AG08396 (cell line): ENCODE data around the gene GADD45B.
"Not testable (repeated sequence)": the region's sequence is repeated elsewhere in the genome, so short reads cannot be mapped to it uniquely, and the experiment has no call there.

Experiments
- DNase-seq: peaks from one replicate; pipeline ENCODE4 v3.0.0; 2012; ENCODE audit warnings: low spot score, mixed read lengths

GADD45B gene

DNA sequence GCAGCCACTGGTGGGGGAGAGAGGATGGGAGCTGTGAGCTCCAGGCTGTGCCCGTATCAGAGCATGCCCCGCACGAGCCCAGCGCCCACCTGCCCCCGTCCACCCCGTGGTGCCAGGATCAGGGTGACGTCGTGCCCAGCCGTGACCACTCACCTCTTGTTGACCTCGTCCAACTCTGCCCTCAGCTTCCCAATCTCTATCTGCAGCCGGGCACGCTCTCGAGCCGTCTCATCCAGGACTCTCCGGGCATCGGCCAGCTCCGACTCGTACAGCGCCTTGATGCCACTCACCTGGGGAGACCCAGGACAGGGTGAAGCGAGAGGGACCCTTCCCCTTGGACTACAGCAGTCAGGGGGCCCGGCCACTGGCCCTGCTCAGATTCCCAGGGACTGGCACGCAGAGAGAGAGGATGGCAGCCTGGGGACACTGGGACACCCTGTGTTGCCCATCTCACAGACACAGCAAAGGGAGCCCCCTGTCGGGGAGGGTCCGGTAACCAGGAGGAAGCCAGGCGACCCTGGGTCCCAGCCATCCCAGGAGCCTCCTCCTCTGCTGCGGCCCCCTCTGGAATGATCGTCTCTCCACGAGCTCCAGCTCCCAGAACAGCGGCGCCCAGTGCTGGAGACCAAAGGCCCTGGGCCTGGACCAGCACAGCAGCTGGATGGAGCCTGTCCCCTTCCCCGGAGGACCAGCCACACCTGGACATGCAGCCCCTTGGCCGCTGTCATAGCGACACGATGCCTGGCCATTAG, 31.5 kb upstream of the GADD45B start:
- no peak for DNase-seq

DNA sequence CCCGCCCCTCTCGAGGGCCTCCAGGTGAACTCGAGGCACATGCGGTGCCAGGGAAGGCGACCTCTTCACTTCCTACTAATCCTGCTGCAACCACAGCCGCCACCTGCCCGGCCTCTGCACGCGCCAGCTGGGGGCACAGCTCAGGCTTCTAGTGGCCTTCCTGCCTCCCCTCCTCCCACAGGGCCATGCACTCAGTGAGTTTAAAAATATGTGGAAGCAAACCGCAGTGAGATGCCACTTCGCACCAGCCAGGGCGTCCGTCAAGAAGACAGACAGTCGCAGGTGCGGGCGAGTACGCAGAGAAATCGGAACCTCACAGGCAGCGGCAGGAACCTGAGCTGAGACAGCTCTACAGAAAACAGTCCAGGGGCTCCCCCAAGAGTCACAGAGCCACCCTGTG, 29.5 kb upstream of the GADD45B start:
- DNase-seq, result no peak

DNA sequence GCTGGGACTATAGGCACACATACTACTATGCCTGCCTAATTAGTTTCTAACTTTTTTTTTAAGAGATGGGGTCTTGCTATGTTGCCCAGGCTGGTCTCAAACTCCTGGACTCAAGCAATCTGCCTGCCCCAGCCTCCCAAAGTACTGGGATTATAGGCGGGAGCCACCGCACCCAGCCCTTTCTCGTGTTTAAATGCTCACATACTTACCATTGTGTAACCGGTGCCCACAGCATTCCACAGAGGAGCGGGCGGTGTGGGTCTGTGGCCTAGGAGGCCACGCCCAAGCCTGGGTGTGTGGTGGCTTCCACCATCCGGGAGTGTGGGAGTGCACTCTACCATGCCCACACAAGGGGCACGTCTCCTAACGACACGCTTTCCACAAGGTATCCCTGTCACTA, 26.9 kb upstream of the GADD45B start:
- no peak for DNase-seq

DNA sequence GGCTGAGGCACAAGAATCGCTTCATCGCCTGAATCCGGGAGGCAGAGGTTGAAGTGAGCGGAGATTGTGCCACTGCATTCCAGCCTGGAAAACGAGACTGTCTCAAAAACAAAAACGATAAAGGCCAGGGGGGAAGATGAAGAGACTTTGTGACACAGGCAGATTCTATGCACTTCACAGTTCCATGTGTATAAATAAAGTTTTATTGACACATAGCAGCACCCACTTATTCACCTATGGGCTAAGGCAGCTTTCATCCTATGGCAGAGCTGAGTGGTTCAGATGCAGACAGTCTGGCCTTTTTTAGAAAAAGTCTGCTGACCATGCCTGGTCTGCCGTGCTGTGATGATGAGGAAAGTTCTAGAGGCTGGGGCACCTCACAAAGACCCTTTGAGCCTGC, 24.8 kb upstream of the GADD45B start:
- no peak for DNase-seq

DNA sequence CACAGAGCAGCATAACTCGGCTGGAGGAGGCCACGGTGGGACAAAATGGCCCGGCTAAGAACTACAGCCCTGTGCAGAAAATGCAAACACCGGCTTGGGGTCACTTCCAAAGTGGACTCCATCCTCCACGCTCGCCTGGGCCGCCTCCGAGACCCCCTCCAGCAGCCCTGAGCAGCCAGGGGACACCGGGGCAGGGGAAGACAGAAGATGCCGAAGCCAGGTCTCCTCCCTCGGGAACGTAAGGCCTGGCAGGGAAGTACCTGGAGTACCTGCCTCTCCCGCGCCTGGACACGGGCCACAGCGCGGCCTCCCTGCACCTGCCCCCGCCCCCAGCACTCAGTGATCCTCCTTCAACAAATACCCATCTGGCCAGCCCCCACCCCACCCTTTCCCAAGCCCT, 24.2 kb upstream of the GADD45B start:
- no peak for DNase-seq

DNA sequence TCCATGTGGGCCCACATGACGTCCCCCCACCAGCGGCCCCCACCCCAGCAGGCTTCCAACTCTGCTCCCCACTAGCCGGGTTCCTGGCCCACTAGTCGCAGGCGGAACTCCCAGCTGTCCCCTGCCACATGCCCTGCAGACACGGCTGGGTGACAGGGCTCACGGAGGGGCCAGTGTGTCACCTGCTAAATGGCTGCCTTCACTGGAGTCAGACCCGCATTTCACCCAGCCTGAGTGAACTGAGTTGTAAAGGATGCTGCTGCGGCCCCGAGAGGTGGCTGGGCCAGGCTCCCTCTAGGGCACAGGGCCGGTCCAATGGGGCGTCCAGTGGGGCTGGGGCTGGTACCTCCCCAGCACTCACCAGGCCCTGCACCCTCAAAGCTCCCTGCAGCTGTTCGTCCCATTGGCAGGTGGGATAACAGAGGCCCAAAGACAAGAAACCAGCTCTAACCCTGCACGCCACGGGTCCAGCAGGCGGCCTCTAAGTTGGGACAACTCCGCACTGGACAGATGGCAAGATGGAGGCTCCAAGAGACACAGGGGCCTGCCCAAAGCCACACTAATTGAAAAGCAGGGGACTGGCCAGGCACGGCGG, 22.4 kb upstream of the GADD45B start:
- DNase-seq, result no peak

DNA sequence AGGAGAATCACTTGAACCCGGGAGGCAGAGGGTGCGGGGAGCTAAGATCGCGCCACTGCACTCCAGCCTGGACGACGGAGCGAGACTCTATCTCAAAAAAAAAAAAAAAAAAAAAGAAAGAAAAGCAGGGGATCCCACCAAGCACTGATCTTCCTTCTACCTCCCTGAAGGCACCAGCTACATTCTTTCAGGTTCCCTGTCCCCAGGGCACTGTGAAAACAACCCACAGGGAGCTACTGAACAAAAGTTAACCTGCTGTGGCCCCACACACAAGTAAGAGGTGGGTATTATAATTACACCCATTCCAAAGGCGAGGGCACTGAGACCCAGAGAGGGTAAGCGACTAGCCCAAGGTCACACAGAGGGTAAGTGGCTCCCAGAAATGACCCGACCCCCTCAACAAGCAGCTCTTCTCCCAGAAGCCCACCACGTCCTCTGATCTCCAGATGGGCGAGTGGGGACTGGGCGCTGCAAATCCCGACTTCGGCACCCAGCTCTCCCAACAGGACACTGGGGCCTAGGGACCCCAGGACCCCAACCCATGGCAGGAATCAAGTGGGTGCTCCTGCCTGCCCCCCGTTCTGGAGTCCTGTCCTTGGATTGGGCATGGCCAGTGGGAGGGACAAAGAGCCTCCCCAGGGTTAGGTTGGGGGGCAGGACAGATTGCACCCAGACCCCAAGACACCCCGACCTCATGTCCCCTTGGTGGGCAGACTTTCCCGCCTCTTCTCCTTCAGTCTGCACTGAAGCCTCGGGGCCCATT, 21.5 kb upstream of the GADD45B start:
- DNase-seq, result no peak

DNA sequence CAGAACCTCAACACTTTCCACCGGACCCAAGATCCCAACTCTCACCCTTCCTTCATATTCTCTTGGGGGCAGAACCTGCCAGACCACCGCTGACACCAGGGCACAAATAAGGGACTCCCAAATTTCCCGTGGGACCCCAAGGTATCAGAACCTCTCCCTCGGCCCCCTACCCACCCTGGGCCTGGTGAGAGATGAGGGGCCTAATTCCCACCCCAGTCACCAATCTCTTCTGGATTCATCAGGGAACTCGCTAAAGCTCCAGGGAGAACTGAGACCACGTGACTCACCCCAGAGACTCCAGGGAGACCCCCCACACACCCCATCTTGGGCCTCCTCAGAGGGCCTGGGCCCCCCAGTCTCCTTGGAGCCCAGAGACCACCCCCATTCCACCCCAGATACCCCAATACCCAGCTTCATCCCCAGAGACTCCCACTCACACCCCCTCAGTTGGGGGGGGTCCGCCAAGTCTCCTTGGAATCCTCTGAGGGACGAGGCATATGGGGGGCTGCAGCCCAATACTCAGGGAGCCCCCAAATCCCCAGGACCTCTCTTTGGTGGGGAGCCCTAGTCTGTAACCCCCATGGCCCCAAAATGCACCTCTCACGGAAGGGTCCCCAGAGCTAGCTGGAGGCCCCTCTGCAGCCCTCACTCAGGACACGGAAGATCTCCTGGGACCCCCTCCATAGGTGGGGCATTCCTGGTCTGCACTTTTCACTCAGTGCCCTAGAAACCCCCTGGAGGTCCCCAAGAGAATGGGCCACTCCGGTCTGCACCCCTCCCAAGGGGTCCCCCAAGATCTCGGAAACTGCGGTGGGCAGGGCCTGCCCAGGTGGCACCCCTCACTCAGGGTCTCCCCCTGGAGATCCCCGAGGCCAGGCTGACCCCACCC, 20.7 kb upstream of the GADD45B start:
- no peak for DNase-seq

DNA sequence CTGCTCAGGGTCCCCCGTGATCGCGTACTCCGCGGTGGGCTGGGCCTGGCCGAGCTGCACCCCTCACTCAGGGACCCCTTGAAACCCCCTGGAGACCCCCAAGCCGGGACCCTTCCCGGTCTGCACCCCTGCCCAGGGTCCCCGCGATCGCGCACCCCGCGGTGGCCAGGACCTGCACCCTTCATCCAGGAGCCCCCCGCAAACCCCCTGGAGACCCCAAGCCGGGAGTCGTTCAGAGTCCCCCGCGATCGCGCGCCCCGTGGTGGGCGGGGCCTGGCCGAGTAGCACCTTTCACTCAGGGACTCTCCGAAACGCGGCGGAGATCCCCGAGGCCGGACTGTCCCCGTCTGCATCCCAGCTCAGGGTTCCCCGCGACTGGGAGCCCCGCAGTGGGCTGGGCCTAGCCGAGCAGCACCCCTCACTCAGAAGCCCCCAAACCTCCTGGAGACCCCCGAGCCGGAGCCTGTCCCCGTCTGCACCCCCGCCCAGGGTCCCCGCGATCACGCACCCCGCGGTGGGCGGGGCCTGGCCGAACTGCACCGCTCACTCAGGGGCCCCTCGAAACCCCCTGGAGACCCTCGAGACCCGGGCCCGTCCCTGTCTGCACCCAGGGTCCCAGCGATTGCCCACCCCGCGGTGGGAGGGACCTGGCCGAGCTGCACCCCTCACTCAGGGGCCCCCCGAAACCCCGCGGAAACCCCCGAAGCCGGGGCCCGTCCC, 19.9 kb upstream of the GADD45B start:
- DNase-seq, result peak; percentile 81

DNA sequence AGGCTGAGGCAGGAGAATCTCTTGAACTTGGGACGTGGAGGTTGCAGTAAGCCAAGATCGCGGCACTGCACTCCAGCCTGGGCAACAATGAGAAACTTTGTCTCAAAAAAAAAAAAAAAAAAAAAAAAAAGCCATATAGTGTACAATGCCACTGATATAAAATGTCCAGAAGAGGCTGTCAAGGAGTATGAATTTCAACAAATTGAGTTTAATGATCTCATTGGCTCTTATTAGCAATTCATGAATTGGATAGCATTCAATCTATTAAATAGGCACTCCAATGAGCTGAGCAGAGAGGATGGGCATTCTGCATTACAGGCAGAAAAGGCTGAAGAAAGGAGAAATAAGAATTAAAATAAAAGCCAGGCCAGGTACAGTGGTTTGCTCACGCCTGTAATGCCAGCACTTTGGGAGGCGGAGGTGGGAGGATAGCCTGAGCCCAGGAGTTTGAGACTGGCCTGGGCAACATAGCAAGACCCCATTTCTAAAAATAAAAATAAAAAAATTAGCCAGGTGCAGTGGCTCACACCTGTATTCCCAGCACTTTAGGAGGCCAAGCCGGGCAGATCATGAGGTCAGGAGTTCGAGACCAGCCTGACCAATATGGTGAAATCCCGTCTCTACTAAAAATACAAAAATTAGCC, 18.4 kb upstream of the GADD45B start:
- no peak for DNase-seq

DNA sequence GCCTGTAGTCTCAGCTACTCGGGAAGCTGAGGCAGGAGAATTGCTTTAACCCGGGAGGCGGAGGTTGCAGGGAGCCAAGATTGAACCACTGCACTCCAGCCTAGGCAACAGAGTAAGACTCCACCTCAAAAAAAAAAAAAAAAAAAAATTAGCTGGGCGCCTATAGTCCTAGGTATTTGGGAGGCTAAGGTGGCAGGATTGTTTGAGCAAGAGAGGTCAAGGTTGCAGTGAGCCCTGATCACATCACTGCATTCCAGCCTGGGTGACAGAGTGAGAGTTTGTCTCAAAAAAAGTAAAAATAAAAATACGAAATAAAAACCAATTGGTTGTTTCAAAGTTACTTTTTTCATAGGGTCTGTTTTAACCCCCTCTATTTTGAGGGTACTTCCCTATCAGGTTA, 17.9 kb upstream of the GADD45B start:
- no peak for DNase-seq

DNA sequence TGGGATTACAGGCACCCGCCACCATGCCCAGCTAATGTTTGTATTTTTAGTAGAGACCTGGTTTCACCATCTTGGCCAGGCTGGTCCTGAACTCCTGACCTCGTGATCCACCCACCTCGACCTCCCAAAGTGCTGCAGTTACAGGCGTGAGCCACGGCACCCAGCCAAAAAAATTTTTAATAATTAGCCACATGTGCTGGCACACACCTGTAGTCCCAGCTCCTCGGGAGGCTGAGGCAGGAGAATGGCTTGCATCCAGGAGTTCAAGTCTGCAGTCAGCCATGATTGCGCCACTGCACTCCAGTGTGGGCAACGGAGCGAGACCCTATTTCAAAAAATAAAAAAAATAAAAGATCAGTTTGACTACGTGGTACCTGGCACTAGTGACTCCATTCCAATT, 17.2 kb upstream of the GADD45B start:
- not testable (repeated sequence) for DNase-seq

DNA sequence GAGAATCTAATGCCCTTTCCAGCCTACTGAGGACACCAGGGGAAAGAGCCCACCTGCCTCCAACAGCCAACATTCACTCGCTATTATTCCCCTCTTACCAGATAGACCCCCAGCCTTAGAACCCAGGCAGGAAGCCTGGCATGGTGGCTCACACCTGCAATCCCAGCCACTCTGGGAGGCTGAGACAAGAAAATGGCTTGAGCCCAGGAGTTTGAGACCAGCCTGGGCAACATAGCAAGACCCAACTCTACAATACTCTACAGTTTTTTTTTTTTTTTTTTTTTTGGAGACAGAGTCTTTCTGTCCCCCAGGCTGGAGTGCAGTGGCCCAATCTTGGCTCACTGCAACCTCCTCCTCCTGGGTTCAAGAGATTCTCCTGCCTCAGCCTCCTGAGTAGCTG, 15.7 kb upstream of the GADD45B start:
- no peak for DNase-seq

DNA sequence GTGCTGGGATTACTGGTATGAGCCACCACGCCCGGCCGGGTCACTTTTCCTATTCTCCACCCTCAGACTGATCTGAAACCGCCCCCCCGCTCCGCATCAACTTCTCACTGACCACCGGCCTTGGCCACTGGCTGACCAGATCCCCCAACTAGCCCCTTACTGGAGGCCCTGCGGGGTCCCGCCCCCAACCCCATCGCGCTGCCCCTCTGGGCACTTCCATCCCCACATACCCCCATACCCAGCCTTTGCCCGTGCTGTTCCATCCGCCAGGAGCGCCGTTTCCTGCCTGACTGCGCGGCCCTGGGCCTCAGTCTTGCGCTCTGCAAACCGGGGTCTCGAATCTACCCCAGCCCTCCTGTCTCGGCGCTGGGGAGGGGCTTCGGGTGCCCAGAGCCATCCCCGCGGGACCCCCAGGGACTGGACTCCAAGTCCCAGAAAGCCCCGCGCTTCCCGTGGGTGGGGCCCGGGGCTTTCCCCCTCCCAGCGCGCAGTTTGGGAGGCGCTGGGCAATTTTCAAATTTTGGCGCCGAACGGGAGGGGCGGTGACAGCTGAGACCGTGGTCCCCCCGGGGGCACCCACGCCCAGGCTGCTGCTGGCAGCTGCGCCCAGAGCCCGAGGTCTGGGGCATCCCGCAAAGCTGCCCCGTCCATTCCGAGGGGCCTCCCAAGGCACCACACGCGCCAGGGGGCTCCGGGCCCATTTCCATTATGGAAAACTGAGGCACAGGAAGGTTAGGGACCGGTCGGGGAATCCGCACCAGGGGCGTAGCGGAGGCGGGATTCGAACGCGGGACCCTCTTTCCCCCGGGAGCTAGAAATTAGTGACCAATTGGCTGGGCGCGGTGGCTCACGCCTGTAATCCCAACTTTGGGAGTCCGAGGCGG, 13.9 kb upstream of the GADD45B start:
- peak; percentile 84 for DNase-seq

DNA sequence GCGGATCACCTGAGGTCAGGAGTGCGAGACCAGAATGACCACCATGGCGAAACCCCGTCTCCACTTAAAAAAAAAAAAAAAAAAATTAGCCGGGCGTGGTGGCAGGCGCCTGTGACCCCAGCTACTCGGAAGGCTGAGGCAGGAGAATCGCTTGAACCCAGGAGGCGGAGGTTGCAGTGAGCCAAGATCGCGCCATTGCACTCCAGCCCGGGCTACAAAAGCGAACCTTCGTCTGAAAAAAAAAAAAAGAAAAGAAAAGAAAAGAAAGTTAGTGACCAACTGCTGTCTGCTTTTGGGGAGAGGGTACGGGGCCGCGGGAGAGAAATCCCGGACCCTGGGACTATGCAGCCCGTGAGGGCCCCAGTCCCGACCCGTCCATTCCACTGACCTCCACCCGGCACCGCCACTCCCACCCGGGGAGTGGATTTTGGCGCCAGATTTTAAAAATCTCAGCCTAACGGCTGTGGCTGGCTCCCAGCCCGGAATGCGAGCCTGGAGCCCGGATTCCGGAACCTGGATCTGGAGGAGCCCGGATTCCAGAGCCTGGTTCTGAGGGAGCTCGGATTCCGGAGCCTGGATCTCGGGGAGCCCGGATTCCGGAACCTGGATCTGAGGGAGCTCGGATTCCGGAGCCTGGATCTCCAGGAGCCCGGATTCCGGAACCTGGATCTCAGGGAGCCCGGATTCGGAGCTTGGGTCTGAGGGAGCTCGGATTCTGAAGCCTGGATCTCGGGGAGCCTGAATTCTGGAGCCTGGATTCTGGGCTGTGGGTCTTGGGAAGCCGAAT, 13.1 kb upstream of the GADD45B start:
- DNase-seq, result peak; percentile 92

DNA sequence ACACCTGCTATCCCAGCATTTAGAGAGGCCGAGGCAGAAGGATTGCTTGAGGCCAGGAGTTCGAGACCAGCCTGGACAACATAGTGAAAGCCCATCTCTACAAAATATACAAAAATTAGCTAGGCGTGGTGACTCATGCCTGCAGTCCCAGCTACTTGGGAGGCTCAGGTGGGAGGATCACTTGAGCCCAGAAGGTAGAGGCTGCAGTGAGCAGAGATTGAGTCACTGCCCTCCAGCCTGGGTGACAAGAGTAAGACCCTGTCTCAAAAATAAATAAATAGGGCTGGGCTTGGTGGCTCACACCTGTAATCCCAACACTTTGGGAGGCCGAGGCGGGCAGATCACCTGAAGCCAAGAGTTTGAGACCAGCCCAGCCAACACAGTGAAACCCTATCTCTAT, 12.2 kb upstream of the GADD45B start:
- not testable (repeated sequence) for DNase-seq

DNA sequence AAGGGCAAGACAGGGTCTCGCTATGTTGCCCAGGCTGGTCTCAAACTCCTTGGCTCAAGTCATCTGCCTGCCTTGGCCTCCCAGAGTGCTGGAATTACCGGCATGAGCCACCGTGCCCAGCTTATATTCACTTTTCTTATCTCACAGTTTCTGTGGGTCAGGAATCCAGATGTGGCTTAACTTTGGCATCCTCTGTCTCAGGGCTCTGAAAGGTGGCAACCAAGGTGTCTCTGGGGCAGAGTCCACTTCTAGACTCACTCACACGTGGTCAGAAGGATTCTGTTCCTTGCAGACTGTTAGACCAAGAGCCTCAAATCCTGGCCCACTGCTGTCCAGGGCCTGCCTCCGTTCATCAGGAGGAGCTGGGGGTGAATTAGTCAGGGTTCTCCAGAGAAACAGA, 11.5 kb upstream of the GADD45B start:
- DNase-seq, result peak; percentile 11

DNA sequence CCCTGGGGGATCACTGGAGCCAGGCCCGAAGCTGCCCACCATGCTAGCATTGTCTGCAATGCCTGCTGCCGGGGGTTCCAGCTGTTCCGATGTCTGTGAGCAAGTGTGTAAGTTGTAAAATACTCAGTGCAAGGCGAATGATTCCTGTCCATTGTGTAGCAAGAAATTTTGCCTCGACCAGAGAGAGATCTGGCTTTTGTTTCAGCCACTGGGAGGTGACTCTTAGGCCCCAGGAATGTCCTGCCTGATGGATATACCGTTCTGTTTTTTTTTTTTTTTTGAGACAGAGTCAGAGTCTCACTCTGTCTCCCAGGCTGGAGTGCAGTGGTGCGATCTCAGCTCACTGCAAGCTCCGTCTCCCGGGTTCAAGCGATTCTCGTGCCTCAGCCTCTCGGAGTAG, 7.3 kb upstream of the GADD45B start:
- peak; percentile 7 for DNase-seq
